Activated CD4-positive, alpha-beta T cell treated with anti-CD3 and anti-CD28 coated beads, Interleukin-2, amount 50 U/mL, for 4 hours (primary cell): ENCODE measurements around the gene CARD6.
"Not testable (repeated sequence)": the region's sequence is repeated elsewhere in the genome, so short reads cannot be mapped to it uniquely, and the experiment has no call there.

Experiments used
- DNase-seq, 2 experiments: peaks; one replicate each; pipeline ENCODE4 v3.0.0-alpha.2; 2020

The CARD6 gene

GRCh38 chr5:40828021-40828631, 13.0 kb upstream of the CARD6 start:
- no peak for DNase-seq

GRCh38 chr5:40828690-40829661, 12.2 kb upstream of the CARD6 start:
- no peak for DNase-seq

- DNase-seq: no peak
These were observed 11.2 kb upstream of the CARD6 start for GRCh38 chr5:40829748-40830533.

DNA sequence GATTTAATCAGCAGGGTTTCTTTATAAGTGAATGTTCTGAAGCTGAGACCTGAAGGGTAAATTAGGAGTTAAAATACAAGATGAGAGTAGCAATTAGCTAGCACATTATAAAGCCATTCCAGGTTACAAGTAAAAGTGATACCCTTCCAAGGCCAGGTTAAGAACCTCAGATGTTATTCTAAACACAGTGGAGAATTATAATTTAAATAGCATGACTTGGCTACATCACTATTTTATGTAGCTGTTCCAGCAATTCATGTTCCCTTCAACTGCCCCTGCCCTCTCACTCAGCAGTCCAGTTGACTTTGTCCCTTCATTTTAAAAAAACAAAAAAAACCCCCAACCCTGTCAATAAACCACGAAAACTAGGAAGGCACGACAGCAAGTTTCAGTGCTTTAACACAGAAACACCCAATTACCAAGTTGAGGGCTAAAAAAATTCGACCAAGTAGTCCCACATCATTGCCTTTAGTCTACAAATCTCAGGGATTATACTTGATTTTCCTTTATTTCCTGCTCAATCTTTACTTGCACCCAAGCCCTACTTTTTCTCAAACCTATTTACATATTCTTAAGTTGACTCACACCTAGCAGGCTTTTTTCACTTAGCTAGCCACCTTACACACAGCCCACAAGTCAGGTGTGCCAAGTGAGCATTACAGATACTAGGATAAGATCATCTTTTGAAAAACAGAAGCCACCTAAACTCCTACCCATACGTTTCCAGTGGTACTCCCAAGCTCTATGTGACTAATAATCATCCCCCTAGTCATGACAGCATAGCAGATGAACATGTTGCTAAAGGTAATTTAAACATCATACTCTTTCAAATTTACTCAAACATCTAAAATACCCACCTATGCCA, 9.6 kb upstream of the CARD6 start:
- no peak for DNase-seq

- no peak for DNase-seq
These were observed 8.8 kb upstream of the CARD6 start for GRCh38 chr5:40832345-40832744.

GRCh38 chr5:40833712-40834229, 7.4 kb upstream of the CARD6 start:
- DNase-seq: no peak

GRCh38 chr5:40834391-40834848, 6.7 kb upstream of the CARD6 start:
- peak; percentile 31 to 33 for DNase-seq

GRCh38 chr5:40834849-40835787, 6.0 kb upstream of the CARD6 start, which contains the start of gene RPL37:
Gene RPL37 (minus strand): TSS chr5:40835222. CDS start chr5:40835185, 37 bp downstream.
- DNase-seq: peak; percentile 87 to 88

GRCh38 chr5:40838086-40838485, 3.1 kb upstream of the CARD6 start:
- no peak for DNase-seq

DNA sequence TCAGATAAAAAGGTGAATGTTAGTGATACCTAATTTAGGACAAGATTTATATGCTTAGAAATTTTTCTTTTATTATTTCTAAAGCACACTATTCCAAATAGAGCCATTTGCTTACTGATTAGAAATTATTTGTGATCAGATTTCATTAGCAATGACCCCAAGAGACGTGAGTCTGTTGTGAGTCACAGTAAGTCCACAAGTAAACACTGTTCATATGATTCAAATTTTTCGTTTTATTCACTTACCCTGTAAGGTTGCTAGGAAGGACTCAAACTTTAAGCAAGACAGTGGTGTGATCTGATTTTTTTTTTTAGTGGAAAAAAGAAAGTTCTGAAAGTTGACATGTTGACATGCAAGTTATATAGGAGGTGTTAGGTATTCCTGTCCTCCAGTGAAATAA, 1.2 kb downstream of the CARD6 start:
- DNase-seq: no peak

DNA sequence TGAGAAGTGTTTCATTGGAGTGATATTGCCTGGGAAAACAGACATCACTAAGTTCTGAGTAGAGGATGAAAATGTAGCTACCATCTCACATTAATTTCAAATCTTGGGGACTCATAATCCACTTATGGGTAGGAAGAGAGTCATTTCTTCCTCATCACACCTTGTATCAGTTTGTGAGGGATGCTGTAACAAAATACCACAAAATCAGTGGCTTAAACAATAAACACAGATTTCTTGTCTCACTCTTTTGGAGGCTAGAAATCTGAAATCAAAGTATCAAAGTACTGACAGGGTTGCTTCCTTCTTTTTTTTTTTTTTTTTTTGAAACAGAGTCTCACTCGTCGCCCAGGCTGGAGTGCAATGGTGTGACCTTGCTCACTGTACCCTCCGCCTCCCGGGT, 3.4 kb downstream of the CARD6 start:
- no peak for DNase-seq

GRCh38 chr5:40846371-40846770, 5.2 kb downstream of the CARD6 start:
- DNase-seq: no peak

- DNase-seq: no peak
These were observed 6.4 kb downstream of the CARD6 start for GRCh38 chr5:40847525-40847924.

GRCh38 chr5:40853632-40854192, 12.5 kb downstream of the CARD6 start:
- DNase-seq: no peak

DNA sequence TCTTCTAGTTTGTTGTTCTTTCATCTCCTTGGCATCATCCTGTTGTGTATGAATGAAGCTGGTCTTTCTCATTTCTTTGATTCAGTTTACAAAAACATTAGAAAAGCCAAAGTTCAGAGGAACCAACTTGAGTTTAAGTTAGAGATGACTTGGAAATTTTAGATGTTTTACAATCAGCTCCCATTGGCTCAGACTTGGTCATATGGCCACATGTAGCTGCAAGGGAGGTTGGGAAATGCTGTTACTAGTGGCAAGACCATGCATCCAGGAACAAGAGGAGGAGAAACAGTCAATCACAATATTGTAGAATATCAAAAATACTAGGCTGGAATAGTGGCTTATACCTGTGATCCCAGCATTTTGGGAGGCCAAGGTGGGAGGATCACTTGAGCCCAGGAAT, 19.5 kb downstream of the CARD6 start:
- DNase-seq: no peak

- DNase-seq: not testable (repeated sequence)
These were observed 23.8 kb downstream of the CARD6 start for GRCh38 chr5:40865004-40865403.

DNA sequence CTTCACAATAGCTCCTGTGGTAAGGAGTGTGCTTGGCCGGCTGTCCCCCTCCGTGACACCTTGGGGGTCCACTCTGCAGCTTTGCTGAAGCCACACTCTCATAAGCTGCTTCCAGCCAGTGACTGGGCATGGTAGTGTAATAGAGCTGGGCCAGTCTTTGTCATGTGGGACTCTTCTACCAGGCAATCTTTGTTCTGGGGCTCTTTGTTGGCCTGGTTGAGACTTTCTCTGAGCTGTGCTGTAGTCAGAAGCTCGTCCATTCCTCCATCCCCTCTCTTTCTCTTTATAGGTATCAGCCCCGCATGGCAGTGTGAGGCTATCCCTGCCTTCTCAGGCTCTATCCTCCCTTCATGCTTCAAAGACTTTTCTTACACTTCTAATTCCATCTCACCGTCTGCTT, 25.7 kb downstream of the CARD6 start:
- no peak for DNase-seq

DNA sequence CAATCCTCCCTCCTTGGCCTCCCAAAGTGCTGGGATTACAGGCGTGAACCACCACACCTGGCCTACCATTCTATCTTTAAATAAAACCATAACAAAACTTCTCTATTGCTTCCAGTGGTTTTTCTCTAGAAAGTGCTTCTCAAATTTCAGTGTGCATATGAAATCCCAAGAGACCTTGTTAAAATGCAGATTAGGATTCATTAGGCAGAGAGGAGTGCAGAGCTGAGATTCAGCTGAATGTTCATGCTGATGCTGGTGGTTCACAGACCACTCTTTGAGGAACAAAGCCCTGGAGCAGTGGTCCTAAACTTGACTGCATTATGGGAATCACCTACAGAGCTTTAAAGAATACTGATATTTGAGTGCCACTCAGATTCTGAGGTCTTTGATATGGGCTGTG, 28.2 kb downstream of the CARD6 start:
- DNase-seq: no peak

DNA sequence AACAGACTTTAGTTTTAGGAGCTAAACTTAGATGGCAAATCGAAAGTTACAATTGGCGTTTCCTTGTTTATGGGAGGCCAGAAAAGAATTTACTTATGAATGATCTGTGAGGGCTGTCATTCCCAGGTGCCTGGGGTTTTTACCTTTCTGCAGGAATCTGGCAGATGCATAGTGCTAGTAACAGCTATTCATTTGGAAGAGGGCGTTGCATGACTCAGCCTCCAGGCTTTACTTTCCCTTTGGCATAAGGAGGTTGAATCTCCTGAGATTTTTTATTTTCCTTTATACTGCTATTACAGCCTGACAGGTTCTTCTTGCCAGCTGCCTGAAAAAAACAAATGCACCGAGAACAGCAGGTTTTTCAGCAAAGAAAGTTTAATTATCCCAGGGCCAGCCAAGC, 30.0 kb downstream of the CARD6 start:
- DNase-seq: no peak

DNA sequence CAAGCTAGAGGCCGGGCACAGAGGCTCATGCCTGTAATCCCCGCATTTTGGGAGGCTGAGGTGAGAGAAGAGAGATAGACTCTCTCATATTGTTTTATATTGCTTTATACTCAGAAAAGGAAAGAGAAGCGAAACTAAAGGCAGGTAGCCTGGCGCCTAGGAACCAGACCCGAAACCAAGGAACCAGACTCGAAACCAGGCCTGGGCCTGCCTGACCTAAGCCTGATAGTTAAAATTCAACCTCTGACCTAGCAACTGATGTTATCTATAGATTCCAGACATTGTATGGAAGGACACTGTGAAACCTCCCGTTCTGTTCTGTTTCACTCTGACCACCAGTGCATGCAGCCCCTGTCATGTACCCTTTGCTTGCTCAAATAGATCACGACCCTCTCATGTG, 31.1 kb downstream of the CARD6 start:
- not testable (repeated sequence) for DNase-seq
